Urothelium cell line (cell line): ENCODE data around the gene GPR149.
"Not testable (repeated sequence)": the region's sequence is repeated elsewhere in the genome, so short reads cannot be mapped to it uniquely, and the experiment has no call there.

Source experiments
- DNase-seq: peaks from one replicate; pipeline ENCODE4 v3.0.0; 2011; ENCODE audit warnings: low spot score, mixed read lengths
- FAIRE-seq: peaks from 2 replicates; lab custom pipeline; 2011; peaks lifted over from hg19 to GRCh38; lab: Jason Lieb, UNC

Gene GPR149, protein sequence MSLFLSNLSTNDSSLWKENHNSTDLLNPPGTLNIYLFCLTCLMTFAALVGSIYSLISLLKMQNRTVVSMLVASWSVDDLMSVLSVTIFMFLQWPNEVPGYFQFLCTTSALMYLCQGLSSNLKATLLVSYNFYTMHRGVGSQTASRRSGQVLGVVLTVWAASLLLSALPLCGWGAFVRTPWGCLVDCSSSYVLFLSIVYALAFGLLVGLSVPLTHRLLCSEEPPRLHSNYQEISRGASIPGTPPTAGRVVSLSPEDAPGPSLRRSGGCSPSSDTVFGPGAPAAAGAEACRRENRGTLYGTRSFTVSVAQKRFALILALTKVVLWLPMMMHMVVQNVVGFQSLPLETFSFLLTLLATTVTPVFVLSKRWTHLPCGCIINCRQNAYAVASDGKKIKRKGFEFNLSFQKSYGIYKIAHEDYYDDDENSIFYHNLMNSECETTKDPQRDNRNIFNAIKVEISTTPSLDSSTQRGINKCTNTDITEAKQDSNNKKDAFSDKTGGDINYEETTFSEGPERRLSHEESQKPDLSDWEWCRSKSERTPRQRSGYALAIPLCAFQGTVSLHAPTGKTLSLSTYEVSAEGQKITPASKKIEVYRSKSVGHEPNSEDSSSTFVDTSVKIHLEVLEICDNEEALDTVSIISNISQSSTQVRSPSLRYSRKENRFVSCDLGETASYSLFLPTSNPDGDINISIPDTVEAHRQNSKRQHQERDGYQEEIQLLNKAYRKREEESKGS

DNA sequence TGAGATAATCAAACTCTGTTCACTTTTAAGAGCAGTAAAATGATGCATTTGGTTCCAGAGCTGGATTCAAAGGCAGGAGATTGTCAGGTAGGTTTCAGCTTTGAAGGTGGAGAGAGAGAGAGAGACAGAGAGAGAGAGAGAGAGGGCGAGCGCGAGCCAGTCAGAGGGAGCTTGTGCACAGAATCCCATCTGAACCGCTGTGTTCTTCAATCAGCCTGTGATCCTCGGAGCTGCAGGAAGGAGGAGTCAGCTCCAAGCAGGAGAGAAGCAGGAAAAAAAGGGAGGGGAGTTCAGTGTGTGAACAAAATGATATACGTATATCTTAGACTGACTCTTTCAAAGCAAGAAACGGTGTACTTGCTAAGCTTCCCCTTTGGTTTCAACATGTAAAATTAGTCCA lies at the start of gene GPR149:
Gene GPR149, minus strand, starts transcription at position 177 of the 400 bp plus-strand sequence. CDS start 575 bp downstream, outside the sequence.
- no peak for FAIRE-seq
- DNase-seq, result no peak

DNA sequence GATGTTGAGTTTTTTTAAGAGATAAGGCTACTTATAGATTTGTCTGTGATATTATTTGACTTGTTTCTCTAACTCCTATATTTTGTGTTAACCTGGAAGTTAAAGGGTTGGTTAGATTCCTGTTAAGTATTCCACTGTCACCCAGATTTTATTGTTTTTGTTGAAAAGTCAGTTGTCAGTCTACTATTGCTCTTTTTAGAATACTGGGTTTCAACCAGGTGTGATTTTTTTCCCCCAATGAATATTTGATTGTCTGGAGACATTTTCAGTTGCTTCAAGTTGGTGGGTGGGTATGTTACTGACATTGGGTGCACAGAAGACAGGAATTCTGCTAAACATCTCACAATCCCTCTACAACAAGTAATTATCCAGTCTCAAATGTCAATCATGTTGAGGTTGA lies 43.8 kb upstream of the GPR149 start:
- DNase-seq (no peak), FAIRE-seq (no peak)

DNA sequence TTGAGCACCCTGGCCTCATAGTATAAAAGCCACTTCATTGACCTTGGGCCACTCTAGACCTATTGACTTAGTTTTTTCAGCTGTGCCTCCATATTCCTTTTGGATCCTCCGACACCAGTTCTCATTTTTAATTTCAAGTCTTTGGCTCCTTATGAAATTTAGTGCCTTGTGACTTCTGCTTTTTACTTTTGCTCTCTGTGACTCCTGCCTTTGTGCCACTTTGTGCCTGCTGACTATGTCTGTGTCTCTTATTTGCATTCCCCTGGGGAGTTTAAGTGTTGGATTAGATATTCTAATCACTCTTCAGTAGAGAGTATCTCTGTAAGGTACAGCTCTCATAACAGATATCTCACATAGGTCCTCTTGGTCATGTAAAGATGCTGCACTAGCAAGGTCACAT lies 39.6 kb upstream of the GPR149 start:
- FAIRE-seq (no peak), DNase-seq (no peak)

DNA sequence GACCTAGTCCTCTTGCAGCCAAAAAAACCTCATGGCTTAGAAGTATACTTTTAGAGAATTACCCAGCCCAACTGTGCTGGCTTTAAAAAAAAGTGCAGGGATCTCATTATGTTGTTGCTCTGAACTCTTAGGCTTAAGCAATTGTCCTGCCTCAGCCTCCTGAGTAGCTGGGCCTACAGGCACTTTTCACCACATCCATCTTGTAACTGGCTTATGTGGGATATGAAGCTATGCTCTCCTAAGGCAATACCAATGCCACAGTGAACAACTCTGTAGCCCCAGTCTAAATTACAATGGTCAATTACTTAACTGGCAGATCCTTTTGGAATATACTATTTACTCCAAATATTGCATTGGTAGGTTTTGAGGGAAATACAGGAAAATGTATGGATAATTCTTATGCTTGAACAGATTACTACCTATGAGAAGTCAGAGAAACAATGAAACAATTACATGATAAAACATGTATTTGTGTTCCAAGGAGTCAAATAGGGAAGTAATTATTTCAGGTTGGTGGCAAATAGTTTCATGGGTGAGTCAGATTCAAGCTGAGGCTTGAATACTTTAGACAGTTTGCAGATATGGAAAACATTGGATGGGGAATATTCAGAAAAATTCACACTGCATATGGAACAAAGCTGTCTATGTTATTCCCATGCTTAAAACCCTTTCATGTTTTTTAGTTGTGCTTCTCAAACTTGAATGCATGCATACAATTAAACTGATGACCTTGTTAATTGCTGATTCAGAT lies 34.6 kb upstream of the GPR149 start:
- FAIRE-seq, result no peak

DNA sequence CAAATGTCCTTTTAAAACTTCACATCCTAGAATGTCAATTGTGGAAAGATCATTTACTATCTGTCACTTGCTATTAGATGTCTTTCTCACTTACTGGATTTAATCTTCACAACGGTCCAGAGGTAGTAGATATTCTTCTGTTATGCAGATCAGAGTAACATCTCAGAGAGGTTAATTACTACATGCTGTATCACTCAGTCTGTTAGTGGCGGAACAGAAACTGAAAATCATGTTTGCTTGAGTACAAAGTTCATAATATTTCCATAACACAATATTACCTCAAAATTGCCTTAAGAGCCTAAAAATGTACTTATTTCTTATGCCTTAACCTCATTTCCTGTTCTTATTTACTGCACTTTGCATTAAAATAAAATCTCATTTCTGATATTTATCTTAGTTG lies 28.6 kb upstream of the GPR149 start:
- no peak for FAIRE-seq

More for the DNA sequence above, 34.6 kb upstream of the GPR149 start:
- DNase-seq, result no peak

DNA sequence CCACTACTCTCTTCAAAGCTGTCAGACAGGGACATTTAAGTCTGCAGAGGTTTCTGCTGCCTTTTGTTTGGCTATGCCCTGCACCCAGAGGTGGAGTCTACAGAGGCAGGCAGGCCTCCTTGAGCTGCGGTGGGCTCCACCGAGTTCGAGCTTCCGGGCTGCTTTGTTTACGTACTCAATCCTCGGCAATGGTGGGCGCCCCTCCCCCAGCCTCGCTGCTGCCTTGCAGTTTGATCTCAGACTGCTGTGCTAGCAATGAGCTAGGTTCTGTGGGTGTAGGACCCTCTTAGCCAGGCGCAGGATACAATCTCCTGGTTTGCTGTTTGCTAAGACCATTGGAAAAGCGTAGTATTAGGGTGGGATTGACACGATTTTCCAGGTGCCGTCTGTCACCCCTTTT lies 9.1 kb upstream of the GPR149 start:
- DNase-seq, FAIRE-seq: not testable (repeated sequence)

More for the DNA sequence above, 28.6 kb upstream of the GPR149 start:
- no peak for DNase-seq

DNA sequence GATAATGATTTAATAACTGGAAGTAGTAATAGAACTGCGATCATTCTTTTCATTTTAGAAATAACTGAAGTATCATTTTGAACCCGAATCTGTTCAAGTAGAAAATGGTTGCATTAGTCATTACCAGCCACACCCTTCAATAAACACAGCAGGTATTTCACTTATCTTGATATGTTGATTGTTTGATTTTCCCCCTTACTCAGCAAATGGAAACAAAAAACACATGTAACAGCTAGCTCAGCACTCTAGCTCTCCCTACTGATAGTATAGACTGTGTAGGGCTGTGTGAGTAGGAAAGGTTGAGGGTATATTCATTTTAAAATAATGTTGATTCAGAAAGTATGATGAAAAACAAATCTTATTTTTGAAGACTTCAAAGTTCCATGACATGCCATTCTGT lies 1.1 kb upstream of the GPR149 start:
- no peak for FAIRE-seq

DNA sequence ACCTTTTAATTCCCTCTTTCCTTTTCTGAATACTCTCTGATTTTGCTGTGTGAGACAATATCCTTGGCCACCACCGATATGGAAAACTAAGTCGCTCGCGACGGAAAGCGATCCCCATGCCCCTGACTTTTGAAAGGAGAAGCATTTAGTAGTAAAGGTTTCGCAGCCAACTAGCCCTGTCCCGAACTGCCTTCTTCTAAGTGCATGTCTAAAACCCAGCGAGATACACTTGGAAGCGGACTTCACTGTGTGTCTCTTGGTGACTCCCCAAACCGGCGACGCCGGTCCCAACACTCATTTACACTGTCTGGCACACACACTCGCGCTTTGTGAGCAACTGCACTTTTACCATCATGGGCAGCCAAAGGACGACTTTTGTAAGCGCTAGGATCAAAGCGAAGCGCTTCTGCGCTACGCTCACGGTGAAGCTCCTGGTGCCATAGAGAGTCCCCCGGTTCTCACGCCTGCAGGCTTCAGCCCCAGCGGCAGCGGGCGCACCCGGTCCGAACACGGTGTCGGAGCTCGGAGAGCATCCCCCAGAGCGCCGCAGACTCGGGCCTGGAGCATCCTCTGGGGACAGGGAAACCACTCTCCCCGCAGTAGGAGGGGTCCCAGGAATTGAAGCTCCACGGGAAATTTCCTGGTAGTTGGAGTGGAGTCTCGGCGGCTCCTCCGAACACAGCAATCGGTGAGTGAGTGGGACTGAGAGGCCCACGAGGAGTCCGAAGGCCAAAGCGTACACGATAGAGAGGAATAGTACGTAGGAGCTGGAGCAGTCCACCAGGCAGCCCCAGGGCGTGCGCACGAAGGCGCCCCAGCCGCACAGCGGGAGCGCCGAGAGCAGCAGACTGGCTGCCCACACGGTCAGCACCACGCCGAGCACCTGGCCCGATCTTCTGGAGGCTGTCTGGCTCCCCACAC lies 1.4 kb downstream of the GPR149 start:
- no peak for FAIRE-seq
- DNase-seq, result peak; percentile 26

More for the DNA sequence above, 1.1 kb upstream of the GPR149 start:
- DNase-seq, result no peak

DNA sequence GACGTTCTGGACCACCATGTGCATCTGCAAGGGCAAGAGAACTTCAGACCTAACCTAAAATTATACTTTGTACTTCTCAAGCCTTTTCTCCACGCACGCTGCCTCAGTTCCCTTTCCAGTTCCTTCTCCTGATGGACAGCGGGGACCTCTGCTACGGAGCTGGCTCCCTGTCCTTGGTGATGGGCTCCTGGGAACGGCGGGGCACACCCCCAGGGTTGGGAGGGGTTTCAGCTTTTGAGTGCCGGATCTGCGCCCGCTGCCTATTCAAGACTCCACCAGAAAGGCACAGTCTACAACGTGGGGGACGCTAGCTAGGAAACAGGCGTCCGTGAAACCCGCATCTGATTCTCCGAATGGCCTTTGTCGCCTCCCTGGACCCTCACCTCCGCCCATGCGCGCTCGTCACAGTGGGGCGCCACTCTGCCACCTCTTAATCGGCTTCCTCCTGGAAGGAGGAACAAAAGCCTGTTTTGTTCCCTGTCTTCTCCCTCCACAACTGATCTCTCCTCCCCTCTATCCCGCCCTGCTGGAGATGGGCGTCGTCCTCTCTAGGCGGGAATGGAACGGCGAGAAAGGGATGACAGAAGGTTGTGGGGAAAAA lies 2.2 kb downstream of the GPR149 start:
- DNase-seq, result peak; percentile 23
- FAIRE-seq, result no peak

DNA sequence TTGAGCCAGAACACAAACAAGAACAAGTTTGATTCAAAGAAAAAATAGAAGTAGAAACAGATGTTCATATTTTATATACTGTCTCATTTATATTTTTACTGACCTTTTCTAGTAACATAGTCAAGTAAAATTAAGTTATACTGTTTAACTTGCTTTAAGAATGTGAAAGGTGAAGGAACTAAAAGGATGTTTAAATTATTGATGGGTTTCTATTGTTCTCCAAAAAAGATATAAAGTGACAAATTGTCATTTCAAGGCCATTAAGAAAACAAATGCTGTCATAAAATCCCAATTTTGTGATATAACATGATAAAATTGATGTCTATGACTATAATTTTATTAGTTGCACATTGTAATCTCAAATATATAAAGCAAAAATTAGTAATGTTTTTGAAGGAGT lies 7.3 kb downstream of the GPR149 start:
- FAIRE-seq (no peak), DNase-seq (no peak)

DNA sequence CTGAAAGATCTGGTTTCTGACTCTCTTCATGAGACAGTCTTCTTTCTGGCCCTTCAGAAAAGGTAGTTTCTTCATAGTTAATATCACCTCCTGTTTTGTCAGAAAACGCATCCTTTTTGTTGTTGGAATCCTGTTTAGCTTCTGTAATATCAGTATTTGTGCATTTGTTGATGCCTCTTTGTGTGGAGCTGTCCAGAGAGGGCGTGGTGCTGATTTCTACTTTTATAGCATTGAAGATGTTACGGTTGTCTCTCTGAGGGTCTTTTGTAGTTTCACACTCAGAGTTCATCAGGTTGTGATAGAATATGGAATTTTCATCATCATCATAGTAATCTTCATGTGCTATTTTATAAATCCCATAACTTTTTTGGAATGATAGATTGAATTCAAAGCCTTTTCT lies 8.9 kb downstream of the GPR149 start:
- DNase-seq (peak; percentile 2), FAIRE-seq (no peak)

DNA sequence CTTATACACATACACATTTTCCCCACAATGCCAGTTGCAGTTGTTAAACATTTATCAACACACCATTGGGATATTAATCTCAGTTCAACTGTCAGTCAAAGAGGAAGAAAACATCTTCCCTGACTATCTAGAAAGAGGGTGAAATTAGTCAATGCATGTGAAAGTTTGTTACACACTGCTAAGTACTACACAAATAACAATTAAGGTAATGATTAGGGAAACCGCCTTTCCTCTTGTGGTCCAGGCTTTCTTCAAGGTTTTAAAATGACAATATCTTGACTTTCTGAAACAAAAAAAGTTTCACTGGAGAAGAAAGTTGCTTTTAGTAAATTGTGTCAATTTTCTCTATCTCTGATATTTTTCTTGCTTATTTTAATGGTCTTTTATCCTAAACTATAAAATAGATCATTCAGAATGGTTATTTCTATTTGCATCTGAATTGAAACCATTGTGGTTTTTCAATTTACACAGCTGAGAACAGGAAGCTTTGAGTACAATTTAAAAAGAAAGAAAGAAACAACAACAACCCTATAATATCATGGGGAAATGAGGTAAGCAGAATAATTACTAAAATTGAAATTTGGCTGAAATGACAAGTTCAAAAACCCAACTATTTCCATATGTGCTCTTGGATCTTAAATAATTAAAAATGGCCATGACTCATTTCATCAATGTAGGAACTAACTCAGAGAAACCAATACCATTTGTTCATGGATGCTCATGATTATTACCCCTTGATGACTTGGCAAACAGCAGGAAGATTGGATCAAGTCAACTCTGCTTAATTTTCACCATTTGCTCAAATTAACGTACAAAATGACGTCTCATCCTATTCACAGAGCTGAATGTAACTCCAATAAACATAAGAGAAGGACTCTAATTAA lies 31.7 kb downstream of the GPR149 start:
- FAIRE-seq (no peak), DNase-seq (no peak)

DNA sequence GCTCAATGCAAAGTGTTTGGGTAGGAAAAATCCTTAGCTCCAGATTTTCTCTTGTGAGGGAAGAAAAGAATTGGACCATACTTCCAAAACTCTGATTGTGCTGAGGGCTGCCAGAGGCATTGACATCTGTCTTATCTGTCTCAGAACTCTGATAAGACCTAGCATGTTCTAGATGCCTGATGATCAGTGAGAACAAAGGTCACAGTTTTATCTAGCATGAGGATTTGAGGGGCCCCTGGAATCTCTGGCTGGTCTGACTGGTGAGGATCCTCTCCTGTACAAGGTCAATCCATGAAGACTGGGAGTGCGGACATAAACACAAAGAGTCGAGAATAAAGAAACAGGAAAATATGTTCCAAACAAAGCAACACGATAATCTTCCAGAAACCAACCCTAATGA lies 40.1 kb downstream of the GPR149 start:
- no peak for FAIRE-seq
- no peak for DNase-seq

DNA sequence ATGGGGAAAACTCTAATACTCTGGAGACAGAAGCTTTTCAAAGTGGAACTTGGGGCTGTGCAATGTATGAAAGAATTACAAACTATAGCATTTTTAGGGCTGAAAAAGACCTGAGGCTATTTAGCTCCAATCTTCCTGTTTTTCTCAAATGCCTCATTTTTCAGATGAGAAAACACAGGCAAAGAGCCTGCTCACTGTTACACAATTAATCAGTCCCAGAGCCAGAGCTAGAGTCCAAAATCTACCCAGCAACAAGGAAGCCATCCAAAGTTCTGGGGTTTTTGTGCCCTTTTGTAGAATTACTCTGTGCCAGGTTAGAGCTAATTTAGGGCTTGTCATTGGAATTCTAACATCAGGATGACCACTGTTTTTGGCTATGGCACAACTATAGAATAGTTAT lies 45.5 kb downstream of the GPR149 start:
- no peak for FAIRE-seq
- DNase-seq, result no peak

DNA sequence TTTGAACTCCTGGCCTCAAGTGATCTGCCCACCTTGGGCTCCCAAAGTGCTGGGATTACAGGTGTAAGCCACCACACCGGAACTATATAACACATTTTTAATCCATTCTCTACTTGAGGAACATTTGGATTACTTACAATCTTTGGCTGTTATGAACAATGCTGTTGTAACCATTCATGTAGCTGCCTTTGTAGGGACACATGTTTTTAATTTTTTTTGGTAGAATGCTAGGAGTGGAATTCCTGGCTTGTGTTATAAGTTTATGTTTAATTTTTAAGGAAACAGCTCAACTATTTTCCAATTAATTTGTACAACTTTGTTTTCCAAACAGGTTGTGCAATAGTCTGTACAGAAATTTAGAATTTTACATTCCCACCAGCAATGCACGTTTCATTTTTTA lies 51.7 kb downstream of the GPR149 start:
- no peak for DNase-seq
- FAIRE-seq, result no peak

DNA sequence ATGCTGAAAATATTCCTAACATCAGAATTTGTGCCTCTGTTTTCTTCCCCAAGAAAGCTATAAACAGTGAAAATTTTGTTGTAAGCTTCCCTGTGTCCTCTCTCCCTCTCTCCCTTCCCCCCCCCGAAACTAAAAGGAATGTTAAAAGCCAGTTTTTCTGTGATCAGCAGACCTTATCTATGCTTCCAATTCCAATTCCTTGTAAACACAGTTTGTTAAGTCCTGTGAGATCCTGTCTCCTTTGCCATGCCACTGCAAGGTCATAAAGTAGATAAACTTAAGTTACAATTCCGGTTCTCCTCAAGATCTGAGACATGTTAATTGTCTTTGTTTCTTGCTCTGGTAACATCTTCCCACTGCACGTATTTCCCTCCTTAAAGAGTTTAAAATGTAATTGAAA lies 62.8 kb downstream of the GPR149 start:
- DNase-seq (no peak), FAIRE-seq (no peak)

DNA sequence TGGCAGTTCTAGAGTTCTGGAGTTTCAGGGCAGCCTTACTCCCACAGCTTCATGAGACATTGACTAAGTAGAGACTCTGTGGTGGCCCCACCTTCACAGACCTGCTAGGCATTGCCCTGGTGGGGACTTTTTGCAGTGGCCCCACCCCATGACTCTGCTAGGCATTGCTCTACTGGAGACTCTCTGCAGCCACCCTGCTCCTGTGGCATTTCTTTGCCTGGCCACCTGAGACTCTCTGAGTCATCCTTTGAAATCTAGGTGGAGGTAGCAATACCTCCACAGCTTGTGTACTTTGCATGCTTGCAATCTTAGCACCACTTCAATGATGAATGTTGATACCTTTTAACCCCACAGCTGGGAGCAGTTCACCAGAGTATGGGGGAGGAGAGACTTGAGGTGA lies 65.1 kb downstream of the GPR149 start:
- no peak for DNase-seq
- FAIRE-seq, result no peak

DNA sequence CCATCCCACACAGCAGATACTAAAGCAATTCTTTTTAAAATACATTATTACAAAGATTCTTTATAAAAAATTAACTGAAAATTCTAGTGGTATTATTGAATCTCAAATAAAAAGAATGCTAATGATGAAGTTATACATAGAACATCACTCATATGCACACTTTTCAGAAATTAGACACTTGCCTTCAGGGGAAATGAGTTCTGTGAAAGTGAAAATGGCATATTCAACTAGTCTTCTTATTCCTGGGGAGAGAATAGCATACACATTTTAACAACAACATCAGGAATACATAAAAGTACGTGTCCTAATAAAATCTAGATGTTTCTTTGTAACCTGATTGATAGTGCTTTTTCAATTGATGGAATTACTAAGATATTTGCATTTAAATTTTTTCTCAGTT lies 68.9 kb downstream of the GPR149 start:
- FAIRE-seq (no peak), DNase-seq (no peak)

DNA sequence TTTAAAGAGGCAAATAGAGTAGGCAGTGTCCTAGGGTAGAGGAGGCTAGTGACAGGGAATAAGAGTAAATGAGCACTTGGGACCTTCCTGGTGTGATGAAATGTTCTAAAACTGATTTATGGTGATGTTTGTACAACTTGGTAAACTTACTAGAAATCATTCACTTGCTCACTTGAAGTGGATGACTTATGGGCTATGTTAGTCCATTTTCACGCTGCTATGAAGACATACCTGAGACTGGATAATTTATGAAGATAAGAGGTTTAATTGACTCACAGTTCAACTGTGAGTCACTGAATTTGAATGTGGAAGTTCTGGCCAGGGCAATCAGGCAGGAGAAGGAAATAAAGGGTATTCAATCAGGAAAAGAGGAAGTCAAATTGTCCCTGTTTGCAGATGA lies 74.0 kb downstream of the GPR149 start:
- FAIRE-seq, result no peak
- DNase-seq, result no peak
